Inflammatory macrophage treated with lipopolysaccharide for 4 hours (primary cell): ENCODE results near the gene P2RY8.
"Not testable (repeated sequence)": the region's sequence is repeated elsewhere in the genome, so short reads cannot be mapped to it uniquely, and the experiment has no call there.

Experiments
- DNase-seq: peaks from one replicate; pipeline ENCODE4 v3.0.0-alpha.2; 2020

Gene P2RY8

GRCh38 chrX:1442016-1442665 lies 94.8 kb downstream of the P2RY8 start:
- DNase-seq = no peak

GRCh38 chrX:1440506-1440905 lies 96.5 kb downstream of the P2RY8 start:
- no peak for DNase-seq

- DNase-seq = no peak
Measured at GRCh38 chrX:1435241-1435895, 101.6 kb downstream of the P2RY8 start.

- DNase-seq = no peak
Measured at GRCh38 chrX:1434871-1435240, 102.1 kb downstream of the P2RY8 start.

- DNase-seq = no peak
Measured at GRCh38 chrX:1433646-1434357, 103.2 kb downstream of the P2RY8 start.

- no peak for DNase-seq
Measured at GRCh38 chrX:1430451-1430850, 106.5 kb downstream of the P2RY8 start.

- no peak for DNase-seq
Measured at GRCh38 chrX:1427756-1428155, 109.2 kb downstream of the P2RY8 start.

GRCh38 chrX:1426321-1426720 lies 110.7 kb downstream of the P2RY8 start:
- DNase-seq = not testable (repeated sequence)

GRCh38 chrX:1425381-1425780 lies 111.6 kb downstream of the P2RY8 start:
- DNase-seq = no peak

- DNase-seq = no peak
Measured at GRCh38 chrX:1424147-1424851, 112.7 kb downstream of the P2RY8 start.

GRCh38 chrX:1423215-1423614 lies 113.8 kb downstream of the P2RY8 start:
- DNase-seq = no peak

GRCh38 chrX:1422135-1422465 lies 114.9 kb downstream of the P2RY8 start:
- DNase-seq = no peak

GRCh38 chrX:1421433-1422134 lies 115.4 kb downstream of the P2RY8 start:
- no peak for DNase-seq

- no peak for DNase-seq
Measured at GRCh38 chrX:1420371-1420770, 116.6 kb downstream of the P2RY8 start.

- DNase-seq = no peak
Measured at GRCh38 chrX:1419545-1420355, 117.2 kb downstream of the P2RY8 start.

GRCh38 chrX:1418901-1419544 lies 118.0 kb downstream of the P2RY8 start:
- DNase-seq = no peak

GRCh38 chrX:1417921-1418771 lies 118.8 kb downstream of the P2RY8 start:
- DNase-seq = no peak

GRCh38 chrX:1416965-1417760 lies 119.8 kb downstream of the P2RY8 start:
- no peak for DNase-seq

- DNase-seq = no peak
Measured at GRCh38 chrX:1416327-1416784, 120.6 kb downstream of the P2RY8 start.
